ENCODE results near the gene OPN5.

Gene OPN5

DNA sequence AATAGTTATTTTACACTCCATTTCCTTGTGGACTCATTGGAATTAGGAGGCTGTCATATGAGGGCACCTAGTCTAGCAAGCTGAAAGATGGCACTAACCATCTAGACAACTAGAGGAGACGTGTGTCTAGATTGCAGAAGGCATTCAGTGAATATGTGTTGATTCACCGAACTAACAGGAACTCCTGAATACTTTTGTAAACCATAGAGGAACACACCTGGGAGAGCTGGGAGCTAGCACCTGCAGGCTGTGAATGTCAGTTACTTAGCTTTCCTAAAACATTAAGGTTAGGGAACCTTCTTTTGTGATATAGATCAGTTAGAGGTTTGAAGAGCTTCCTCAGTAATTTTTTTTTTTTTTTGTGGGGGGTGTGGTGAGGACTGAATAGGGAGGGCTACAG lies 7.7 kb downstream of the OPN5 start:
- DNase-seq: no peak

DNA sequence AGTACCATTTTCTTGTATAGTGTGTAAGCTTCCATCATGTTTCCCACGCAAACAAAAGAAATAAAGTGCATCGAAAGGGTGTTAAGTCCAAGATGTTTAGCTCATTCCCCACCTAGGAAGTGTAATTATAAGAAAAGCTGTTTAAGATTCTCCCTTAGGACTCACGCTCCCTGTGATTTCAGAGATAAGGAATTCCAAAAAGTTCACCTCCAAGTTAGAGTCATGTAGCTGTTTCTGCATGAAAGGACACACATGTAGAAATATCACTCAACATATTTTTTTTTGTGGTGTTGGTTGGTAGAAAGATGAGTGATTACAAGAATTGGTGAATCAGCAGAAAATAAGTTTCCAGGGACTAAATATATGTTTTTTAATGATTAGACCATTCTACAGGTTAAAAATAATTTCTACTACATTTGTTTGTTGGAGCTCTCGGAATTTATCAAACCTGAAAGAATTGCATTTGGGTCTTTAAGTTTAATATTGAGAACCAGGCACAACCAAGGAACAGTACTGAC lies 10.4 kb downstream of the OPN5 start:
- no peak for DNase-seq

DNA sequence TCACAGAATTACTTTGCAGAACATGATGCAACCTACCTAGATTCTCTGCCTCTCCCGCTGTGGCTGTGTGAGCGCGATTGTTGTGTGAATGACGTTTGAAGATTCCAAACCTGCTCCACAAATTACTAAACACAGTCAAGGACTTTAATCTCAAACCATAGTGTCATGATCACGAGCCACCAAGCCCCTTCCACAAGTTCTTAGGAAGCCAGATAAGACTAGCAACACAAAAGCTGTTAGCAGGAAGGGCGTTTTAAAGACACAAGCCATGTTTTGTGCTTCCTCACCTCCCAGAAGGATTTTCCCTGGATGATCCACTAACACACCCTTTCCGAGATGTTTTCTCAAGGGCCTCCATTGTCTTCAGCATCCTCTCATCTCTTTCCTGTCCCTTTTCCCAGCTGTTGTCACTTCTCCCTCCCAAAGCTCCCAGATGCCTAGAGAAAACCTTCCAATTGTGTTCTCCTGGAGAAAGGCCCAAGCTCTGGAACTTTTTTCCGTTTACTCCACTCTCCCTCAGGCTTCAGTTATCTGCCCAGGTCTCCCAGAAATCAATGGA lies 12.8 kb downstream of the OPN5 start:
- no peak for DNase-seq

DNA sequence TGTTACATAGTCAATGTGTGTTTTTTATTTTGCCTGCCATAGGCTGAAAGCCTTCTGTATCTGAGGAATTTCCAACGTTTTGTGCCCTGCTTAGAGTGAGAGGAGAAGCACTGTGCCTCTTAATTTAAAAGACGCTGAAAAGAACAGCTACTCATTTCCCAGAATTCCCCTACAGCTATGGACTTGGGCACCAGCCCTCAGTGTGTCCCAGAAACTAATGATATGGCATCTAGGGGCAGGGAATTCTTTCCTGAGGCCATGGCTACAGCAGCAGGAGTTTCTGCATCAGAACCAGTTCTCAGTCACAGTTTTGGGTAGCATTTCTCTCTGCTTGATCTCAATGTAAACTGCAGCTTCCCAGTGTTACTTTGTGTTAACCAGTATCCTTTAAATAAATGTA lies 20.2 kb downstream of the OPN5 start:
- DNase-seq: no peak

DNA sequence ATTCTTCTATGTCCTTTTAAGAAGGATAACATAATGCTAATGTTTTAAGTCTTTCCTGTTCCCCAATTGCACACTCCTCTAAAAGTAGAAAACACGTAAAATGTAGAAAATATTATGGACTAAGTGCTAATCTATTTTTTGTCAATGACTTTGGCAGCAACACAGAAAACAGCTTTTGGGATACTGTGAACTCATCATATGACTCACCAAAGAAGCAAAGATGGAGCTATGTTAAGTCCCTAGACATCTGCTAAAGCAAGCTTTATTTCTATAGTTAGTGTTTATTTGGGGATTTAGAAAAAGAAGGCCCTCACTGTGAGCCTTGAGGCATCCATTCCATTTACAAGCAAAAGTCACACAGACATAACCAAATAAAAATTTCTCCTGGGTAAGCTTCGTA lies 23.0 kb downstream of the OPN5 start:
- DNase-seq: no peak

DNA sequence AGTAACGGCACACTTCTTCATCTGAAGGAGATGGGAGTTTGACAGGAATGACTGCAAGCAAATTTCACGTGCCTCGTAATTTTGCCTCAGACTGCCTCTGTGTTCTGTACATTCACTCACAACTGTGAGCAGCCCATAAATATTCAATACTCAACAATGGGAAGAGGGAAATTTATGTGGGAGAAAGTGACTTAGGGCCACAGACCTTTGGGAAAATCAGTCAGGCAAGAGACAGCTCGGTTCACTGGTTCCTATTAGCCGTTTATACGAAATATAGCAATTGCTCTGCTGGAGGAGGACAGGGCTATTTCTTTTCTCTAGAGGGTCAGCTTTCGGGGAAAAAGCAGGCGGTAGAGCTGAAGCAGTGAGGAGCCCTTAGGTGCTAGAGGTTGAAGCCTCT lies 28.0 kb downstream of the OPN5 start:
- no peak for DNase-seq

DNA sequence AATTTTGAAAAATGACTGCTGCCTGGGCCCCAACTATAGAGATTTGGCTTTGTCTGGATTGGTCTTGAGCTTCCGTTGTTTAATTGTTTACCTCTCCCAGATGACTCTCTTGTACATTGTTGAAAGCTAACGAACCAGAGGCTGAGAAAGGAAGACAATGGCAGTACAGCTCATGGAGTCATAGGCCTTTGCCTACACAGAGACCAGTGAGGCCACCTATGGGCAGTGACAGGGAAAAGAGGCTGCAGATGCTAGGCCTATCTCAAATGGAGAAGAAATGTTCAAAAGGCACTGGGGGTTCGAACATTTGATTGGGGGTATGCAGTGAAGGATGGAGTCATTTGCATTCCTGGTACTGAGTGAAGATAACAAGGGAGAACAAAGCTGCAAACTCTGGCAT lies 29.1 kb downstream of the OPN5 start:
- no peak for DNase-seq

DNA sequence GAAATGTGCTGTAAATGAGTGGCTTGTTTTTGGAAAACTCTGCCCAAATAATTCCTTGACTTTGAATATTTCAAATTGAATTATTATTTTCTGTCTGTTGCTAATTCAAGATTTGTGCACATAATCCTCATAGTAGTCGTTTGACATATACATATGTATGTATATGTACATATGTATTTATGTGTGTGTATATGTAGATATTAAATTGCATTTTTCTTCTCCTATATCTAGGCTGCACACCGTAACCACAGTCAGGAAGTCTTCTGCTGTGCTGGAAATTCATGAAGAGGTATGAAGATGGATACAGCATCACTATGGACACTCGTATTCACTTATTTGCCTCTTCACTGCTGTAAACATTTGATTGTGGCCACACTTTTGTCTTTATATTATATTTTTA lies 29.6 kb downstream of the OPN5 start:
- DNase-seq: no peak

DNA sequence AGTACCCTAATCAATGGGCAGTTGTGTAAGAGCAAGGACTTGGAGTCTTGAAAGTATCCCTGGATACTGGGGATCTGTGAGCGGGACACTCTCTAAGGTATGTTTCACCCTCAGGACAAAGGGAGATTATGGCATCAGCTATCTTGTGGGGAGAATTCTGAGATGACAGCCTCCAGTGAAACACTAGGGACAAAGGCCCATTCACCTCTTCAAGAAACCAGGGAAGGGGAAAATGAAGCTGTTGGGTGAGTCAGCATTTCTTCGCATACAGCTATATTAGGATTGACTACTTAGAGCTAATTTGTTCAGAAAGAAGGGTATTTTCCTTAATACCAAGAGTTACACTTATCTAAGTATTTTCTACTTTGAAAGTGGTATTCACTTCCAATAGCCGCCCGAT lies 35.9 kb downstream of the OPN5 start:
- no peak for DNase-seq

DNA sequence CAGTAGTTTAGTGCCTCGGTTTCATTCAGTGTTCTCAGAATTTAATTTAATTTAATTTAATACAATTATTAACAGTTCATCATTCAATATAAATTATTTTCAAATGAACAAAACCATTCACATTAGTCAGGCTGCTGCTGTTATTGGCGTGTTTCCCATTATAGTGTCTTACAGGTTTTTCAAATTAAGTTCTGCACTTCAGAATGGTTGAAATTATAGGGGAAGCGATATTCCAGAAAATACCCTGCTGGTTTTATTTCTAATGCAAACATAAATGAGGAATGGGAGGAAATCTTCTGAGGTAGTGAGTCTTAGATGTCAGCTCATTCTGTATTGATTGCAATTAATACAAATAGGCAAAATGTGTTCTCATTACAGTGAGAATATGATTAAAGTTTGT lies 37.6 kb downstream of the OPN5 start:
- DNase-seq: no peak

DNA sequence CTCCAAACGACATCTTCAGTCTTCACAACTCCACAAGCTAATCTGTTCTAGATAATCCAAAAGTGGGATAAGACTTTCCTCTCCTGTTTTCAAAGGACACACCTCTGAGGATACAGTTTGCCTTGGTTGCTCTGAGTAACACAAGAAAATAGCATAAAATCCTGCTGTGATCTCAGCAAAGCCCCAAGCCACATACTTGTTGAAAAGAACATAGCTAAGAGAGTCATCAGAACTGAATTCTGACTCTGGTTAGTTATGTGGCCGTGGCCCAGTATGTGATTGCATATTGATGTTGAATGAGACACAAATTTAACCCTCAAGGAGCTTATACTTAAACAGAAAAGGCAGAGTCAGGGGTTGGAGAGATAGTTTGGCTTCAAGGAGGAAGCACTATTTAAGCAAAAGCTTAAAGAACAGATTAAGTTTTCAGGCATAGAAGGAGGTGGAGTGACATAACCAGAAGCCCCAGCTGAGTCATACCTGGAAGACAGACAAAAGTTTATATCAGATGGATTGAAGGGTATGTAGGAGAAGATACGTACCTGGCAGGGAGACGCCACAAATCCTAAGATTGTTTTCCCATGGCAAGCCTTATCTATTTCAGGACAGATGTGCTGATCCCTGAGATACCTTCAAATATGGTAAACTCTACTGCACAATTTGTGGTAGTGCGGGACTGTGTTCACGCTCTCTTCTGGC lies 41.2 kb downstream of the OPN5 start:
- no peak for DNase-seq

DNA sequence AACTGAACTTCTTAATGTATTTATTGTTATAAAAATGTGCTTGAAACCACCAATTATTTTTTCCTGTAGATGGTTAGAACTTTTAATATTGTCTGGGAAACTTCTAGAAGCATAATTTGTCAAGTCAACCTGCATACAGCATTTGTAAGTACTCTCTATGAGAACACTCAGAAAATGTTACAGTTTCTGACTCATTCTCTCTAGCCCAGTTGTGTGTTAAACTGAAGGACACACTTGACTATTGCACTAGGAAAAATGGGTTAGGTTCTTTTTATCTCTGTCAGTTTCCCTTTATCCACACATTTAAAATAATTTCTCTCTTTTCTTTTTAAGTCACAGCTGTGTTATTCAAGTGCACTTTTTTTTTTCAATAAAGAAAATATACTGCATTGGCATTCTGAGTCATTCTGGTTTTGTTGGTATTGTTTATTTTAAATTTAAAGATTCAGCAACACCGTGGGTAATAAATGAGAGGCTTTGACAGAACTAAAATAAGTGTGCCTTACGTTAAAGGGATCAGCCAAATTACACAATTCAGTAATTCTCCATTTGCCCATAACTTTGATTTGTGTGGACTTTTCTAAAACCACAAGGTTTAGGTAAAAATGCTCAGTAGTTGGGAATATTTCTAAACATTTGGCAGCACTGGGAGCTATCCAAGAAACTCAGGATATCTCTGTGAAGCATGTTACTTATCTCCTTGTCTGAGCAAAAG lies 50.7 kb downstream of the OPN5 start:
- no peak for DNase-seq

DNA sequence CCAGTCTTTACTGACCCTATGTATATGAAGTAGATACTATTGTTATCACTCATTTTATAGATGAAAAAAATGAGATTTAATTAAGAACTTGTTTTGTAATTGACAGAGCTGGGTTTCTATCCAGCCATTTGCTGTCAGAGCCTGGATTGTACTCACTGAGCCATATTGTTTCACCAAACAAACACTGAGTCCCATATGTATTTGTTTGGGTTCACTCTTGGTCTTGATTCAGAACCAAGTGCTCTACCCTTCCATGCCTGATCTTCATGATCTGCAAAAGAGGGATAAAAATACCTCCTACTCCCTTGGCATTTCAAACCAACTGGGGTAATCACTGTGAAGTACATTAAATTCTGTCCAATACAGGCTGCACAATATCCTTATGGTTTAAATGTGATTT lies 52.4 kb downstream of the OPN5 start:
- no peak for DNase-seq

DNA sequence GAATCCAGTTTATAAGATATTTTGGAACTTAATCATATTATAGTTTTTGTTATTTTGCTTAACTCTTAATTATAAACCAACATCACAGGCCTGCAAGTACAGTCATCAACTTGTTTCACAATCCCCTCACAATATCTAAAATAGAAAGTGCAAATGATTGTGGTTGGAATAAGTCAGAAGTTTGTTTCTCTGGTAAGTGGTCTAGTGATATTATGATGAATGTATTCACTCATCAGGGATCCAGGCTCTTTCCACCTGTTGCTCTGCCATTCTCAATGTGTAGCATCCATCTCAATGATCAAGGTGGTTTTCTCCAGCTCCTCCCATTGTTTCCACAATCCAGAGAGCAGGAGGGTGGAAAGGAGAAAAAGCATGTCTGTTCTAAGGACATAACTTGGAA lies 54.2 kb downstream of the OPN5 start:
- no peak for DNase-seq

DNA sequence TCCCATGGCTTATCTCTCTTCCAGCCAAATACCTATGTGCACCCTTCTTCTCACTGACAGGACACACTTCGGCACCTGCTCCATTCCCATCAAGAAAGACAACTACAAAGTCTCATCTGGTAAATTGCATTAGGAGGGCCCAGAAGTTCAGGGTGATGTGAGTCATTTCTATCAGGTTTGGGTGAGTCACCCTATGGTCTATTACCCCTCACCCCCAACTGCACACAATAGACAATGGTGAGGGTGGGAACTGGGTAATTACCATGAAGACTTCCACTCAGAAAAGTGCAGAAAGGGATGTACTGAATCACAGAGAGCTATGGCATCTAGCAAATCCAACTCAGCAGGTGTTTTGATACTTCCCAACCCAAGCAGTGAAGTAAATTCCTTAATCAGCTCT lies 54.8 kb downstream of the OPN5 start:
- DNase-seq: no peak

DNA sequence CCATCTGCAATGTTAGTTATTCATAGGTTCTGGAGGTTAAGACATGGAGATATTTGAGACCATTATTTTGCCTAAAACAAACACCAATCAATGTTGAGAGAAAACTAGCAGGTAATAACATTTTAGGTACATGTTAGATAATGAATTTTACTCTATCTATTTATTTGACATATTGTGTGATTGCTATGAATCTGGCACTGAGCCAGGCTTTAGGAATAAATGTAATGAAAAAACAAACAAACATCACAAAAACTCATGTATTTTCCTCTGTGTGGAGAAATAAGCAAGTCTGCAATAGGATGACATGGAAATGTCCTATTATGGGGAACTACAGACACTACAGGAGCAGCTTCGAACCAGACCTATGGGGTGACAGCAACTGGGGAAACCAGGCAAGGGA lies 57.8 kb downstream of the OPN5 start:
- DNase-seq: no peak

DNA sequence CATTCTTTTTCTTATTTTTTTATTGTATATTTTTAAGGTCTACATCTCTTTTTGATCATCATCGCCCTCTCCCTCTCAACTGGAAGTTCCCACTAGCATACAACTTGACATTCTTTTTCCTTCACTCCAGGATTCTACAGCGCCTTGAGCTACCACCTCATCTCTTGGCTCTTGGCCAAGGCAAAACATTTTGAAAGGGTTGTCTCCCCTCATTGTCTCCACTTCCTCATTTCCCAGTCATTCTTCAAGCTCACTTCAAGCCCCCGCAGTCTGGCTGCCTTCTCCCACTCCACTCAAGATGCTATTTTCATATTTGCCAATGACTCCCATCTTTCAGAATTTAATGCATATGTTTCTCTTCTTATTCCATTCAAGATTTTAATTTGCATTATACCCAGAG lies 63.0 kb downstream of the OPN5 start:
- no peak for DNase-seq

DNA sequence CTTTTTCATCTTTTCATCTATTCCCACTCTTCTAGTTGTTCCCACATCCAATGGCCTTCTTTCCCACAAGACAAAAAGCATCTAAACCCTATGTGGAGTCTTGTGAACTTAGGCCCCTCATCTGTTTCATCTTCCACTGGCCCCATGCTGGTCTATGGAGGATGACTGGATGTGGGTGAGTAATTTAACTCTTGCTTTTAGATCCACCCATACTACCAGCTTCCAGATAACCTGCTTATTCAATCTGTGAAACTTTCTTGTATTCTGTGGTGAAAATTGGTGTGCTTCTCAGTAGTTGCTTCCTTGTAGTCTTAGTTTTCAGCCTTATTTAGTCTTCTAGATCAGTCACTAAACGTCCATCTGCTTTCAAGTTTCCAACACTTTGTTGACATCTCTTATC lies 64.9 kb downstream of the OPN5 start:
- no peak for DNase-seq

DNA sequence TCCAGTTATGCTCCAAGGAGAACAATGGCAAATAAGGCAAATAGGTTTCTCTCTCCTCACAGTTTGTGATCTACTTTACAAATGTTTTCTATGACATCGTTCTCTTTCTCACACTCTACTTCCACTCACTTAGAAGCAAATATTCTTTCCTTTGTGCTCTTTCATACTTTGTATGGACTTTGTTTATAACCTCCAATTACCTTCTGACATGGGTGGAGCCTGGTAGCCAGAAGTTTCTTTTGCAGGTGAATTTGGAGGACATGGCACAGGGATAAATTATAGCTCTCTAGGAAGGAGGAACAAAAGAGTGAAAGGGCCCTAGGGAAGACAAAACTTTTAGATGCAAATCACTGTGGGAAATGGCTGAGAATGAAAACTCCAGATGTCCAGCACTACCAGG lies 69.3 kb downstream of the OPN5 start:
- no peak for DNase-seq

DNA sequence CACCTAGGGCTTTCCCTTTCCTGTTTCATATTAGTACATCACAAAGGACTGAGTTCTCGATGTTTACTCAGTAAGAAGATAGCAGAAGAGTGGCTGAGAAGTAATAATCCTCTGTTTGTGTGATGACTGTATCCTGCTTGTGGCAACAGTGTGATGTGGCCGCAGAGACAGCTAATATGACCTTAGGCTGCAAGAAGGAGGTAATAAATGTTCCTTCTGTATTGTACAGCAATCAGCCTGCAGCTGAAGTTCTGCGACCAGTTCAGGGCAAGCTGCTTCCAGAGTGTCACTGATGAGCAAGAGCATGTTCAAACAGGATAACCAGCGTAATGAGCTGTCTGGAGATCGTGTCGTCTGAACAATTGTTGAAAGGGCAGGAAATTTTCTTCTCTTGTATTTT lies 70.9 kb downstream of the OPN5 start:
- no peak for DNase-seq

DNA sequence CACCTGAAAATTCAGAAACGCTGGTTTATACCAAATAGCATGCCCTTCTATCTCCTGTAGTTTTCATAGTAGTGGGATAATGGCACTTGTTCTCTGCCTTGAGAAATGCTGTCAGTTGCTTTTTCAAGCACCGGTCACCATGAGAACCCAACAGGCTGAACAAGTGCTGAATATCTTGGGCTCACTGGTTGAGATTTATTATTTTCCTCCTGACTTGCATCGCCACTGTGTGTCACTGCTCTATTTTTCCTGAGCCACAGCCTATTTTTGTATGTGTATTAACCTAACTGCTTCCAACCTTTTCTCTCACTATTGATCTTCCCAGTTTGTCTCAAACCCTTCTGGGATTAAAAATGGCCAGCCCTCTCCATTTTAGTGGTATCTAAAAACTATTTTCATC lies 71.9 kb downstream of the OPN5 start:
- no peak for DNase-seq

DNA sequence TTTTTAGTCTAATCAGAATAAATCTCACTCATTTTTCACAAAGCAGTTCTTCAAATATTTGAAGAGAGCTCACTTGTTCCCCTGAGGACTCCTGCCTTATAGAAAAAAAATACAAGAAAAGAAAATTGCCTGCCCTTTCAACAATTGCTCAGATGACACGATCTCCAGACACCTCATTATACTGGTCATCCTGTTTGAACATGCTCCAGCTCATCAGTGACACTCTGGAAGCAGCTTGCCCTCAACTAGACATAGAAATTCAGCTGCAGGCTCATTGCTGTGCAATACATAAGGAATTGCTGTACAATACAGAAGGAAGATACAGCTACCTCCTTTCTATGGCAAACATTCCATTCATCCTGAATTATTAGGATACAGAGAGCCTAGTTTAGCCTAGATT lies 73.1 kb downstream of the OPN5 start:
- DNase-seq: no peak

DNA sequence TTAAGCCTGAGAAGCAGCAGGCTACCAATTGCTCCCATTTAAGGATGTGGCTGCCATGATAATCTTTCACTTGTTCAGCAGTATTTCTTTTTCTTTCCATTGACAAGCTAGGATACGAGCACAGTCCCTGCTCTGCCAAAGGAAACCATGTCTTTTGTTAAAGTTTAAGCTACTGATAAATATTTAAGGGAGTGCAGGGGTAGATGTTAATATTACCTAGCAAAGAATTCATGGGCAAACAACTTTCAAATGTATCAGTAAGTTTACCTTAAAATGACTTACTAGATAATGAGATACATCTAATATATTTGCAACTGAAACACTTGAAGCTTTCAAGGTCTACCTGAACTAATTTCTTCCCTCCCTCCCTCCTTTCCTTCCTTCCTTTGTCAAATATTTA lies 77.3 kb downstream of the OPN5 start:
- no peak for DNase-seq

DNA sequence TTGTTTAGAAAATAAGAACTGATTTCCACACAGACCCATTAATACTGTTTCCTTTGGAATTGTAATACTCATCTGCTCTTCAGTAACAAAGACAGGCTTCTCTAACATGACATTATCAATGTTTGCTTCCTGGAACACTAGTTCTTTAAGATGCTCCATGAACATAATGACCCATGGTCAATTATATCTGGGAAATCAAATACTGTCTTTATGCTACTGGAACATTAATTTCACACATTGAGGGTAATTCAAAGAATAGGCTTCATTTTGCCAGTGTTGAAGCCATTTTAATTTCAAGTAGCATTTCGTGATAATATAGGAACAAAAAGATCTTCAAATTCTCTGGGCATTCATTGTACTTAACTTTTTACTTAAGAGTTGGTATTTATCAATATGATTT lies 80.9 kb downstream of the OPN5 start:
- no peak for DNase-seq

DNA sequence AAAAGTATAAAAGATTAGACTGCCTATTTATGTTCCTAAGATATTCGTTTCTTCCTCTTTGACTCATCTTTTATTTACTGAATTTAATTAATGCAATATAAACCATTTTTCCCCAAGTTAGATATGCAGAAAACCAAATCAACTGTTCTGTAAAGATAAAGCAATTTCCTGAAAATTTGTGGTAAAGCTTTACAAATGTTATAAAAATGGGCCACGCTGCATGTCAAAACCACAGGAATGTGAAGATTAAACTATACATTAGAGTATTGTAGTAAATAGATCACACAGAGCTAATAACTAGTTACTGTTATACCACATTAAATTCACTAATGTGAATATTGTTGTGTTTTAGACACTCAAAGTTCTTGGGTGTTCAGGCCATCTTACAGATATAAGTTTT lies 83.4 kb downstream of the OPN5 start:
- DNase-seq: no peak
